ENCODE measurements around the gene BMAL1.

Gene BMAL1

GRCh38 chr11:13294178-13294577 lies 16.6 kb downstream of the BMAL1 start:
- DNase-seq: no peak

GRCh38 chr11:13294771-13295579 lies 17.4 kb downstream of the BMAL1 start:
- DNase-seq: peak; percentile 26

DNA sequence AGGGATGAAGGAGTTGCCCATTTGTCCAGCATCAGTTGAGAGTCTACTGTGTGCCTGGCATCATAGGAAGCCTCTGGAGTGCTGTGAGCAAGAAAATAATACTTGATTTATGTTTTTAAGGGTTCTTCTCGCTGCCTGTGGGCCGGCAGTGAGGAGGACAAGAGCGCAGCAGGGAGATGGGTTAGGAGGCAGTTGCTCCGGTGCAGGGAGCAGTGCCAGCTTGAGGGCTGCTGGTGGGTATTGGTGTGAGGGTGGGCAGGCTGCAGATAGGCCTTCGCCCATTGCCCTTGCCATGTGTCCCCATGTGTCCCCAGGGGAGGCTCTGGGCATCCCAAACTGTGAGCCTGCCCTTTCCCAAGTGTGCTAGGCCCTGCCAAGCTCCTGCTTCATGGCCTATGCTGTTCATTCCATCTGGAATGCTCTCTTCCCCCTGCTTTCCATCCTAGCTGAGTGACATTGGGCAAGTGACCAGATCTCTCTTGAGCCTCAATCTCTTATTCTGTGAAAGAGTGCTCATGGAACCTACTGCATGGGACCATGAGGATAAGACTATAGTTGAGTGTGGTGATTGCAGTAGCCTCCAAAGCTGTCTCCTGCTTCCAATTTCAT lies 19.8 kb downstream of the BMAL1 start:
- DNase-seq: no peak

DNA sequence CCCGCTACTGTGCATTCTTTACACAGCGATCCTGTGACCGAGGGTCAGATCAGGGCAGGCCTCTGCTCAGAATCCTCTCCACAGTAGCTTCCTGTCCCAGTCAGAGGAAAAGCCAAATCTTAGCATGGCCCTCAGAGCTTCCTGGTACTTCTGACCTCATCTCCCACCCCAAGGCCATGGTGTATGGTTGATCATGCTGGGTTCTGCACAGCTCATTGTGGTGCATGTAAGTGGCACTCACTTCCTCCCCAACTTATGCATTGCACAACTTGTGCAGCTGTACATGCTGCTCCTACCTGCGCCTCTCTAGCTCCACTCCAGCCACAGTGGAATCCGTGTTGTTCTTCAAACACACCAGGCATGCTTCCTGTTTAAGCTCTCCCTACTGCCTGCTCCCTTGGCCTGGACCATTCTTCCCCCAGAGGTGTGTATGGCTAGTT lies 20.3 kb downstream of the BMAL1 start:
- DNase-seq: no peak

DNA sequence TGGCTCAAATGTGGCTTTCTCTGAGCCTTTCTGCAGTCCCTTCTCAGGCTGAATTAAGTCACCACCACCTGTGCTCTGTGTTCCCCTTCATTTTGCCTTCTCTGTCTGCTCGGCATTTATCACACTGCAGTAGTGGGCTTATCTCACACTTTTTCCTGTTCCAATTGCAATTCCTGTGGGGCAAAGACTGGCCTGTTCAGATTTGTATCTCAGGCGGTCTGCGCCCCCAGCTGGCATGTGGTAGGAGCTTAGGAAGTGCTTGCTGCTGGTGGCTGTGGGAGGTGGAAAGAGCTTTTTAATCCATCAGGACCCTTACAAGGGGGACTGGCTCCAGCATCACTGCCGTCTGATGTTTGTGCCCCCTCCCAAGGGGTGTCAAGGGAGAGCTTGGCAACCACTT lies 21.2 kb downstream of the BMAL1 start:
- DNase-seq: no peak

- DNase-seq: no peak
These were observed 23.9 kb downstream of the BMAL1 start for GRCh38 chr11:13301522-13301921.

- no peak for DNase-seq
These were observed 24.9 kb downstream of the BMAL1 start for GRCh38 chr11:13302420-13302958.

DNA sequence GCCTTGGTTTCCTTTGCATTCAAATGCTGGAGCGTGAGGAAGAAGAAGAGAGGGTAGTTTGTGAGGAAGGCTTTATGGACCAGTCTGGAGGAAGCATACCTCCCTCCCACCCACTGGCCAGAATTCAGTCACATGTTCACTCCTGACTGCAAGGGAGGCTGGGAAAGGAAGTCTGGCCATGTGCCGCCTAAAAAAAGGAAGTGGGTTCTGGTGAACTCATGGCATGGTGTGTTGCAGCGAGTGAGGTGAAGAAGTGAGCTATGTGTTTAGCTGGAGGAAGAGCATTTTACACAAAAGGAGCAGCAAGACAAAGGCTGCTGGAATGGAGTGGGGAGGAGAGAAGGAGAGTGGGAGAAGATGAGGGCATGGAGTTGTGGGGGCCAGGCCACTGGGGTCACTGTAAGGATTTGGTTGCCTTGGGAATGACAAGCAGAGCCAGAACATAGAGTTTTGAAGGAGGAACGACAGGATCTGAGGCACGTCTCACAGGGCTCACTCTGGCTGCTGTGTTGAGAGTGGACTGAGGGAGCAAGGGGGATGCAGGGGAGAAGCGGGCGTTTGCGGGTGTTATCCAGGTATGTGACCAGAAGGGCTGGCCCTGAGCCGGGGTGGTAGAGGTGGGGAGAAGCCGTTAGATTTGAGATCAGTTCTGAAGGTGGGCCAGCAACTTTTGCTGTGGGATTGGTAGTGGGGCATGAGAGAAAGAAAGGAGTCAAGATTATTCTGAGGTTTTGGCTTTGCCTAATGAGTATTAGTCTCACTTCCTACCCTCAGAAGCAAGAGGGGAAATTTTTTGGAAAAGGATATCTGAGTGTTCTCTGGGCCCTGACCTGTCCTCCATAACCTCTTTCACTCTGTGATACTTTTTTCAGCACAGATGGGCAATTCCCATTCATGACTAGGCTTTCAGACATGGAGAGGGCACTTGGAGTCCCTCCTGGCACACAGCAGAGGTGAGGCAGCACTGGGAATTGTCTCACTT lies 26.4 kb downstream of the BMAL1 start:
- no peak for DNase-seq

DNA sequence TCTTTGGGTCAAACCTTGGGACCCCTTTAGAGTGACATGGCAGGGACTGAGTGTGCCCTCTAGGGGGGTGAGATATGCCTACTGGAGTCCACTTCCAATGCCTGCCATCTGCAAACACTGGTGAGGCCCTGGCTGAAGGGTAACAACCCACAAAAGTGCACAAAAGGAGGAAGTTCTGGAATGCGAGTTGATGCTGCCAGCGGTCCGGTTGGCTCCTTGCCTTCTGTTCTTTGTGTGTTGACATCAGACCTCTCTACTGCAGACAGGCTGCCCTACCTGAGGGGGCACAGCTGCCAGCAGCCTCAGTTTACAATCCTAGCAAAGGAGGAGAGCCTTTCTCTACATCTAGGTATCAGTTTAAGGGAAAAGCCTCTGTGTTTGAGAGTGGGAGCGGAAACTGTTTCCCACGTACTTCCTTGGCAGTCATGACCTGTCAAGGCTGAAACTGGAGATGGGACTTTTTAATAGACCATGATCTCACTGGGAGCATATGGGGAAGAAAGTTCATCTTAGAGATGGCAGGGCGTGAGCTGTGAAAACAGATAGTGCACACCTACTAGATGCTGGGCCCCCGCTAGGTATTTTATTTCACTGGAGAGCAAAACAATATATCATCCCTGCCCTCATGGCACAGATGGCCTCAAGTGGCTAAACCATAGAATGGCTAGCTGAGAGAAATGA lies 27.2 kb downstream of the BMAL1 start:
- DNase-seq: no peak

GRCh38 chr11:13308704-13309103 lies 31.1 kb downstream of the BMAL1 start:
- no peak for DNase-seq

- DNase-seq: no peak
These were observed 31.6 kb downstream of the BMAL1 start for GRCh38 chr11:13309156-13309555.

DNA sequence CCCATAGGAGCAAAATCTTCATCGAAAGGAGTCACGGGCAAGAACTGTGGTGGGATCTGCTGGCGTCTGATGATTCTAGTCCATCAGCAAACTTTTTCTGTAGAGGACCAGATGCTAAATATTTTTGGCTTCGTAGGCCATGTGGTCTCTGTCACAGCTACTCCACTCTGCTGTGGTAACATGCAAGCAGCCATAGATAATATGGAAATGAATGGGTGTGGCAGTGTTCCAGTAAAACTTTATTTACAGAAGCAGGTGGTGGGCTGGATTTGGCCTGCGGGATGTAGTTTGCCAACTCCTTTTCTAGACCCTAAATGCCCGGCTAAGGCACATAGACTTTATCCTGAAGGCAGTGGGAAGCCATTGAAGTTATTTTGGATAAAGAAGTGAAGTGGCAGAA lies 32.9 kb downstream of the BMAL1 start:
- DNase-seq: peak; percentile 38

- DNase-seq: no peak
These were observed 34.0 kb downstream of the BMAL1 start for GRCh38 chr11:13311570-13311969.

GRCh38 chr11:13313005-13313819 lies 35.6 kb downstream of the BMAL1 start:
- DNase-seq: no peak

DNA sequence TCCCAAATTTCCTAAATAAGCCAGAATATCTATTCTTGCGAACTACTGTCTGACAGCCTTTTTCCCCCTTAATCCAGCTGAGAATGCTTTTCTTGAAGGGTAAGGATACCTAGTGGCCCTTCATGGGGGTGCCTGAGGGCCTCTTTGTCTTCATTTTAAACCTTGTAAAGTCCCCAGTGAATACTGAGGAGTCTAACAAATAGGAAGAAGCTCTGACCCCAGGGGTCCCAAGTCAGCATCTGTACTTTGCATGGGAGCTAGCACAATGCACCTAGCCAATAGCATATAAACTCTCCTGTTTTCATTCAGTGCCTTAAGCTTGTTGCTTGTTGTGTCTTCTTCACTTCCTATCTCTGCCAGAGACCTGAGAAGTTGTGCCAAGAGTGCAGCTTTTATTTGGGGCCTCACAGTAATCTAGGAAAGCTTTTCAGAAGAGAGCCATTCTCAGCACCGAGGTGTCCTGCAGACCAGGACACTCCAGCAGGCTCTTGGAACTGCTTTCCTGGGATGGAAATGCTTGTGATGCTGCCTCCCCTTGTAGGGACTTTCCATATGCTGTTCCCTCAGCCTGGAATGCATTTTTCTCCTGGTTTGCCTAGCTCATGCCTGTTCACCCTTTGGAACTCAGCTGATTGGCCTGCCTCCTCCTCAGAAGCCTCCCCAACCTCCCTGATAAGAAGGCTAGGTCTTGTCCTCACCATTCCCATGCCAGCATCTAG lies 37.2 kb downstream of the BMAL1 start:
- no peak for DNase-seq

DNA sequence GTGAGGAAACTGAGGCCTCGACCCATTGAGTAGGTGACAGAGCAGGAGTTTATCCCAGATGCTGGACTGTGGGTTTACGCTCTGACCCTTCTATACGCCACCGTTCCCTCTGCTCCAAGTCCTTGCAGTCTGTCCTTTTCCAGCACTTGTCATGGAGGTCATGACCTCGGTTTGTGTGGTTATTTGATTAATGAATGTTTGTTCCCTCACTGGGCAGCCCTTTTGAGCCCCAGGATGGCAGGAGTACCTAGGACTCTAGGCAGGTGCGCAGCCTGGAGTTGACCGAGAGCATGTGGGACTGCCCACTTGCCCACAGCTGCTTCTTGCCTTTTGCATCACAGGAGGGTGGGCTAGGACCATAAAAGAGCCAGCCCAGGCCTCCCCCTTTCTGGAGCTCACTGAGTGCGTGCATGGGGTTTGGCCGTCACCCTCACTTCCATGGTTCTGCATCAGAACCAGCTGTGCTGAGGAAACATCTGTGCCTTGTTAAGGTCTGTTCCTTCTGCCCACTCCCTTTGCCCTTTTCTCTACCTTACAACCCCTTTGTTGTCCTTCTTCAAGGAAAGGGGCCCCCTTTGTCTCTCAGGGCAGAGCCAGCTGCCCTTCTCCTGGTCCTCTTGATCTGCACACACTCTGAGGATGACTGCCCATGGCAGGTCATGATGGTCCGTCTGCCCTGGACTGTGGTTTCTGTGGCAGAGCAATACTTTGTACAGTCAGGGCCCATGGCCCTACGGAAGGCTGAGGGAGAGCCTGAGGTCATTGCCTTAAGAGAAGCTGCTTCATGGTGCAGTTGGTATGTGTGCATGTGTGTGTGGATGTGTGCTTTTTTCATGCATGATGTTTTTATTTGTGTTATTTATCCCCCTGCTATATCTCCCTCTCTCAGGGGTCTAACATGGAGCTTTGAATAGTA lies 38.2 kb downstream of the BMAL1 start:
- DNase-seq: no peak

- DNase-seq: no peak
These were observed 39.0 kb downstream of the BMAL1 start for GRCh38 chr11:13316528-13316961.

GRCh38 chr11:13317293-13318080 lies 39.9 kb downstream of the BMAL1 start:
- no peak for DNase-seq
